Hepatocyte (in vitro differentiated cells): ENCODE measurements around the gene TEN1. TPM values are rescaled to one million over a fixed set of nuclear protein-coding genes. Genes with fewer than 3 reads are reported as not detected.

Experiments
- DNase-seq: peaks from one replicate; pipeline ENCODE4 v3.0.0-alpha.2; 2016; ENCODE audit warnings: low spot score
- H2AFZ ChIP-seq: fragments of 200-600 bp; sonication (generic); 2 replicates; pipeline ENCODE4 v1.6.0; 2016; ENCODE audit warnings: antibody characterized with exemption, mild to moderate bottlenecking
- H3K27ac ChIP-seq: fragments of 200-600 bp; sonication (generic); 2 replicates; pipeline ENCODE4 v1.5.1; 2016; ENCODE audit warnings: mild to moderate bottlenecking
- H3K27me3 ChIP-seq: fragments of 200-600 bp; sonication (generic); 2 replicates; pipeline ENCODE4 v1.6.1; 2016
- H3K36me3 ChIP-seq: fragments of 200-600 bp; sonication (generic); replicated peaks from 2 replicates; pipeline ENCODE4 v1.5.1; 2016; ENCODE audit warnings: low read depth; ENCODE audit not compliant: insufficient read depth
- H3K4me1 ChIP-seq: fragments of 200-600 bp; sonication (generic); 2 replicates; pipeline ENCODE4 v1.5.1; 2016; ENCODE audit warnings: mild to moderate bottlenecking, moderate library complexity; ENCODE audit not compliant: insufficient read depth
- H3K4me2 ChIP-seq: fragments of 200-600 bp; sonication (generic); 2 replicates; pipeline ENCODE4 v1.6.0; 2016
- H3K4me3 ChIP-seq: fragments of 200-600 bp; sonication (generic); 2 replicates; pipeline ENCODE4 v1.5.1; 2016; ENCODE audit warnings: mild to moderate bottlenecking
- H3K79me2 ChIP-seq: fragments of 200-600 bp; sonication (generic); 2 replicates; pipeline ENCODE4 v1.6.0; 2017; ENCODE audit warnings: mild to moderate bottlenecking
- H3K9me2 ChIP-seq: fragments of 200-600 bp; sonication (generic); replicated peaks from 2 replicates; pipeline ENCODE4 v1.6.0; 2017; ENCODE audit warnings: mild to moderate bottlenecking; ENCODE audit not compliant: insufficient read depth
- H3K9me3 ChIP-seq: fragments of 200-600 bp; sonication (generic); 2 replicates; pipeline ENCODE4 v1.5.1; 2016; ENCODE audit warnings: low read depth, mild to moderate bottlenecking
- H4K20me1 ChIP-seq: fragments of 200-600 bp; sonication (generic); 2 replicates; pipeline ENCODE4 v1.6.0; 2016; ENCODE audit warnings: mild to moderate bottlenecking; ENCODE audit not compliant: insufficient read depth, poor library complexity, severe bottlenecking
- CTCF ChIP-seq: fragments of 200-600 bp; sonication (generic); IDR thresholded peaks from 2 replicates; pipeline ENCODE4 v1.5.1; 2016; ENCODE audit warnings: antibody characterized with exemption, mild to moderate bottlenecking; ENCODE audit not compliant: poor library complexity
- EZH2 ChIP-seq: fragments of 200-600 bp; sonication (generic); IDR thresholded peaks from 2 replicates; pipeline ENCODE4 v1.6.1; 2016; ENCODE audit warnings: antibody characterized with exemption, mild to moderate bottlenecking, borderline replicate concordance
- EZH2phosphoT487 ChIP-seq: fragments of 200-600 bp; sonication (generic); IDR thresholded peaks from one replicate; pipeline ENCODE4 v1.6.1; 2018; ENCODE audit warnings: antibody characterized with exemption, mild to moderate bottlenecking, low read depth, moderate library complexity; ENCODE audit not compliant: unreplicated experiment, severe bottlenecking
- WGBS: methylation state at CpG from one replicate; pipeline ENCODE4 v1.1.6; 2016; ENCODE audit warnings: low lambda C conversion rate; ENCODE audit errors: missing lambda C conversion rate; 5-methylcytosine and 5-hydroxymethylcytosine counted together
- polyA plus RNA-seq: library from polyadenylated mRNA; unstranded; fragments of >200 nt; fragmentation: Nextera tagmentation; extraction: Ambion mirVana; gene quantifications from 2 replicates; pipeline ENCODE4 v1.2.1, GENCODE V29; 2016
- total RNA-seq: library from RNA; depleted of rRNA; stranded (reverse); fragments of >200 nt; gene quantifications from 2 replicates; pipeline ENCODE4 v1.2.3, GENCODE V29; 2014

Gene TEN1
- total and polyA plus RNA-seq, 2 experiments from 2014 or later = 13.3 to 29.9 TPM

- no peaks in the 10 kb centered on the region for H3K36me3 ChIP-seq
- DNase-seq = no peak
- TF ChIP-seq EZH2 (no peak), EZH2phosphoT487 (no peak), CTCF (no peak)
- H3K79me2 ChIP-seq = no peaks in the 10 kb centered on the region
- H3K27ac ChIP-seq = no peak overlapping the region
- WGBS = 63% methylated on average over 6 of the region's 6 CpGs
- H3K9me2 ChIP-seq = no peaks in the 10 kb centered on the region
- H4K20me1 ChIP-seq = no peaks in the 10 kb centered on the region
- no peak overlapping the region for H3K4me2 ChIP-seq
- no peak overlapping the region for H2AFZ ChIP-seq
- no peak overlapping the region for H3K4me3 ChIP-seq
- no peaks in the 10 kb centered on the region for H3K27me3 ChIP-seq
- H3K9me3 ChIP-seq = no peaks in the 10 kb centered on the region
- H3K4me1 ChIP-seq = no peaks in the 10 kb centered on the region
Observed at GRCh38 chr17:76019833-76020467, 40.9 kb downstream of the TEN1 start.

GRCh38 chr17:76022285-76022684 is 43.2 kb downstream of the TEN1 start:
- Histone ChIP-seq H3K4me3 (no peak overlapping the region), H2AFZ (no peak overlapping the region), H3K9me3 (no peaks in the 10 kb centered on the region), H3K36me3 (no peaks in the 10 kb centered on the region), H3K79me2 (no peaks in the 10 kb centered on the region), H3K27ac (no peak overlapping the region), H3K9me2 (no peaks in the 10 kb centered on the region), H3K4me2 (no peak overlapping the region), H3K27me3 (no peaks in the 10 kb centered on the region), H4K20me1 (no peaks in the 10 kb centered on the region), H3K4me1 (no peaks in the 10 kb centered on the region)
- TF ChIP-seq EZH2phosphoT487 = no peak
- no peak for TF ChIP-seq CTCF
- no peak for TF ChIP-seq EZH2
- WGBS = 87% methylated on average over 24 of the region's 24 CpGs
- DNase-seq = no peak

GRCh38 chr17:76022973-76023899 is 44.2 kb downstream of the TEN1 start:
- Histone ChIP-seq H3K79me2 (no peaks in the 10 kb centered on the region), H3K27ac (no peak overlapping the region), H4K20me1 (no peaks in the 10 kb centered on the region), H3K9me3 (no peaks in the 10 kb centered on the region), H3K4me2 (no peak overlapping the region), H3K36me3 (no peaks in the 10 kb centered on the region), H2AFZ (no peak overlapping the region), H3K27me3 (no peaks in the 10 kb centered on the region), H3K4me3 (no peak overlapping the region), H3K9me2 (no peaks in the 10 kb centered on the region), H3K4me1 (no peaks in the 10 kb centered on the region)
- 91% methylated on average over 22 of the region's 28 CpGs for WGBS
- no peak for DNase-seq
- no peak for TF ChIP-seq EZH2phosphoT487
- no peak for TF ChIP-seq CTCF
- TF ChIP-seq EZH2 = no peak
